ENCODE data around the gene PDCD4. TPM values are rescaled to one million over a fixed set of nuclear protein-coding genes. Genes with fewer than 3 reads are reported as not detected.

Gene PDCD4
- total RNA-seq, 1 donor from 2014 or later, result 82.4 TPM

GRCh38 chr10:110939419-110939818 is 67.7 kb downstream of the PDCD4 start:
- intact Hi-C loops (cut with micrococcal nuclease), result no loop called here
- ATAC-seq (no peak), DNase-seq (no peak)

- no peak for DNase-seq
- intact Hi-C loops (cut with micrococcal nuclease), result no loop called here
- peak; percentile 71 for ATAC-seq
These were observed 73.2 kb downstream of the PDCD4 start for GRCh38 chr10:110944792-110945396.

- intact Hi-C loops (cut with micrococcal nuclease), result no loop called here
- no peak for ATAC-seq
- DNase-seq, result no peak
These were observed 74.8 kb downstream of the PDCD4 start for GRCh38 chr10:110946496-110946895.

- intact Hi-C loops (cut with micrococcal nuclease), result no loop called here
- no peak for ATAC-seq
- no peak for DNase-seq
These were observed 75.4 kb downstream of the PDCD4 start for GRCh38 chr10:110947061-110947595.

Other genes starting within 250 kb of the PDCD4 start
- 114 TPM for gene RBM20, start 227.6 kb upstream of the PDCD4 start, total RNA-seq
- 20.6 TPM for gene BBIP1, start 47.3 kb downstream of the PDCD4 start, total RNA-seq
- gene SHOC2, start 47.7 kb downstream of the PDCD4 start, total RNA-seq, result 42.7 TPM
- gene ADRA2A, start 205.1 kb downstream of the PDCD4 start, total RNA-seq, result 0.64 TPM